SK-N-SH treated with all-trans-retinoic acid at 6 μM for 48 hours (cell line): ENCODE results near the gene SMIM7.

ENCODE experiments used
- ATAC-seq: fragments of 200-7000 bp; cut with Tn5 transposase; 3 replicates; pipeline ENCODE4 v1.9.1; 2020; ENCODE audit warnings: mild to moderate bottlenecking, moderate library complexity
- ARNTL ChIP-seq: fragments of 450-650 bp; formaldehyde crosslinking; IDR thresholded peaks from 2 replicates; pipeline ENCODE4 v1.5.0; 2020; ENCODE audit warnings: low read depth, mild to moderate bottlenecking, moderate library complexity, borderline replicate concordance
- CREB5 ChIP-seq: fragments of 250-450 bp; sonication (Bioruptor Pico); IDR thresholded peaks from 2 replicates; pipeline ENCODE4 v1.5.1; 2020; ENCODE audit warnings: low read depth, mild to moderate bottlenecking, moderate library complexity
- CSDC2 ChIP-seq: fragments of 250-450 bp; sonication (Bioruptor Pico); IDR thresholded peaks from 2 replicates; pipeline ENCODE4 v1.5.0; 2020; ENCODE audit warnings: mild to moderate bottlenecking, moderate library complexity
- ESRRG ChIP-seq: fragments of 250-450 bp; sonication (Bioruptor Pico); IDR thresholded peaks from 2 replicates; pipeline ENCODE4 v1.6.1; 2021; ENCODE audit warnings: mild to moderate bottlenecking
- GLIS3 ChIP-seq: fragments of 250-450 bp; sonication (Bioruptor Pico); IDR thresholded peaks from 2 replicates; pipeline ENCODE4 v1.5.0; 2020; ENCODE audit warnings: mild to moderate bottlenecking, moderate library complexity
- ISL1 ChIP-seq: fragments of 250-450 bp; sonication (Bioruptor Pico); IDR thresholded peaks from 2 replicates; pipeline ENCODE4 v2.1.2; 2022; ENCODE audit warnings: mild to moderate bottlenecking, moderate library complexity
- OSR1 ChIP-seq: fragments of 250-450 bp; sonication (Bioruptor Pico); IDR thresholded peaks from 2 replicates; pipeline ENCODE4 v1.8.0; 2022; ENCODE audit warnings: moderate library complexity, mild to moderate bottlenecking, inconsistent platforms
- PPARA ChIP-seq: fragments of 250-450 bp; sonication (Bioruptor Pico); IDR thresholded peaks from 2 replicates; pipeline ENCODE4 v1.5.0; 2020; ENCODE audit warnings: mild to moderate bottlenecking, borderline replicate concordance
- RARB ChIP-seq: fragments of 250-450 bp; sonication (Bioruptor Pico); IDR thresholded peaks from 2 replicates; pipeline ENCODE4 v1.8.0; 2021; ENCODE audit warnings: mild to moderate bottlenecking, moderate library complexity
- SNAI2 ChIP-seq: fragments of 250-450 bp; sonication (Bioruptor Pico); IDR thresholded peaks from 2 replicates; pipeline ENCODE4 v1.5.0; 2020; ENCODE audit warnings: mild to moderate bottlenecking, moderate library complexity
- TOX ChIP-seq: fragments of 250-450 bp; sonication (Bioruptor Pico); IDR thresholded peaks from 2 replicates; pipeline ENCODE4 v1.8.0; 2021; ENCODE audit warnings: mild to moderate bottlenecking, moderate library complexity, borderline replicate concordance
- ZC3H10 ChIP-seq: fragments of 250-450 bp; sonication (Bioruptor Pico); IDR thresholded peaks from 2 replicates; pipeline ENCODE4 v1.5.1; 2021; ENCODE audit warnings: mild to moderate bottlenecking, moderate library complexity
- ZFP3 ChIP-seq: fragments of 250-450 bp; sonication (Bioruptor Pico); IDR thresholded peaks from 2 replicates; pipeline ENCODE4 v1.5.0; 2020; ENCODE audit warnings: mild to moderate bottlenecking, moderate library complexity
- ZFP30 ChIP-seq: fragments of 450-650 bp; formaldehyde crosslinking; IDR thresholded peaks from 2 replicates; pipeline ENCODE4 v1.5.0; 2022; ENCODE audit warnings: mild to moderate bottlenecking, moderate library complexity
- ZNF565 ChIP-seq: fragments of 450-650 bp; formaldehyde crosslinking; conservative IDR thresholded peaks from 2 replicates; pipeline ENCODE4 v1.5.0; 2020; ENCODE audit warnings: low read depth, mild to moderate bottlenecking, moderate library complexity
- ZNF70 ChIP-seq: fragments of 450-650 bp; formaldehyde crosslinking; IDR thresholded peaks from 2 replicates; pipeline ENCODE4 v1.5.0; 2020; ENCODE audit warnings: mild to moderate bottlenecking, moderate library complexity
- ZNF8 ChIP-seq: fragments of 450-650 bp; formaldehyde crosslinking; IDR thresholded peaks from 2 replicates; pipeline ENCODE4 v1.5.0; 2020; ENCODE audit warnings: mild to moderate bottlenecking, moderate library complexity
- TF ChIP-seq, protein P1 (sequence below): fragments of 250-450 bp; sonication (Bioruptor Pico); IDR thresholded peaks from 2 replicates; pipeline ENCODE4 v1.5.0; 2020; ENCODE audit warnings: mild to moderate bottlenecking, moderate library complexity
- TF ChIP-seq, protein P2 (sequence below): fragments of 250-450 bp; sonication (Bioruptor Pico); IDR thresholded peaks from 2 replicates; pipeline ENCODE4 v1.5.1; 2021; ENCODE audit warnings: mild to moderate bottlenecking, moderate library complexity

SMIM7 gene

DNA sequence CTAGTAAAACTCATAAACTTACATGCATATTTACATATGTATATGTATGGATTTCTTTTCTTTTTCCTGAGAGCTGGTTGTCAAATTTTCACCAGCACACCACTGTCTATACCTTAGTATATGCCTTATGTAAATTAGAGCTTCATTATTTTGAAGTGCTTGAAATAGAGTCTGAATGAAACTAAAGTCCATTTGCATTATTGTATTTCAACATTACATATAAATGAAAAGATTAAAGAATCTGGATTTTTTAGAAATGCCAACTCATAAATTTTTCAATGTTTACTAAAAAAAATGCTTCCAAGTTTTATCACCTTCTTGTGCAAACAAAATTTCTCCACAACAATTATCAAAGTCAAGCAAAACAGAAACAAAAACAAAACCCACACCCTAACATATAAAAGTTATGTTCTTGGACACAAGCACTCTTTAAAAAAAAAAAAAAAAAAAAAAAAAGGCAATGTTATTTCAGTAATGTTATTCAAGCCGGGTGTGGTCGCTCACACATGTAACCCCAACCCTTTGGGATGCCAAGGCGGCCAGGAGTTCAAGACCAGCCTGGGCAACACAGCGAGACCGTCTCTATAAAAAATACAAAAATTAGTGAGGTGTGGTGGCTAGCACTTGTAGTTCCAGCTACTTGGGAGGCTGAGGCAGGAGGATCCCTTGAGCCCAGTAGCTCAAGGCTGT is 50.3 kb downstream of the SMIM7 start:
- TF ChIP-seq CREB5 (no peak), ZFP3 (CRISPR knock-in tag) (no peak), ZNF70 (CRISPR knock-in tag) (no peak), ARNTL (CRISPR knock-in tag) (no peak), ZNF8 (CRISPR knock-in tag) (no peak), ZC3H10 (CRISPR knock-in tag) (no peak), CSDC2 (CRISPR knock-in tag) (no peak), OSR1 (no peak), SNAI2 (CRISPR knock-in tag) (no peak), RARB (no peak), ISL1 (CRISPR knock-in tag) (no peak), ESRRG (CRISPR knock-in tag) (no peak)
- TF ChIP-seq, protein P1, sequence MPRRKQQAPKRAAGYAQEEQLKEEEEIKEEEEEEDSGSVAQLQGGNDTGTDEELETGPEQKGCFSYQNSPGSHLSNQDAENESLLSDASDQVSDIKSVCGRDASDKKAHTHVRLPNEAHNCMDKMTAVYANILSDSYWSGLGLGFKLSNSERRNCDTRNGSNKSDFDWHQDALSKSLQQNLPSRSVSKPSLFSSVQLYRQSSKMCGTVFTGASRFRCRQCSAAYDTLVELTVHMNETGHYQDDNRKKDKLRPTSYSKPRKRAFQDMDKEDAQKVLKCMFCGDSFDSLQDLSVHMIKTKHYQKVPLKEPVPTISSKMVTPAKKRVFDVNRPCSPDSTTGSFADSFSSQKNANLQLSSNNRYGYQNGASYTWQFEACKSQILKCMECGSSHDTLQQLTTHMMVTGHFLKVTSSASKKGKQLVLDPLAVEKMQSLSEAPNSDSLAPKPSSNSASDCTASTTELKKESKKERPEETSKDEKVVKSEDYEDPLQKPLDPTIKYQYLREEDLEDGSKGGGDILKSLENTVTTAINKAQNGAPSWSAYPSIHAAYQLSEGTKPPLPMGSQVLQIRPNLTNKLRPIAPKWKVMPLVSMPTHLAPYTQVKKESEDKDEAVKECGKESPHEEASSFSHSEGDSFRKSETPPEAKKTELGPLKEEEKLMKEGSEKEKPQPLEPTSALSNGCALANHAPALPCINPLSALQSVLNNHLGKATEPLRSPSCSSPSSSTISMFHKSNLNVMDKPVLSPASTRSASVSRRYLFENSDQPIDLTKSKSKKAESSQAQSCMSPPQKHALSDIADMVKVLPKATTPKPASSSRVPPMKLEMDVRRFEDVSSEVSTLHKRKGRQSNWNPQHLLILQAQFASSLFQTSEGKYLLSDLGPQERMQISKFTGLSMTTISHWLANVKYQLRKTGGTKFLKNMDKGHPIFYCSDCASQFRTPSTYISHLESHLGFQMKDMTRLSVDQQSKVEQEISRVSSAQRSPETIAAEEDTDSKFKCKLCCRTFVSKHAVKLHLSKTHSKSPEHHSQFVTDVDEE (CRISPR knock-in tag), result no peak
- TF ChIP-seq, protein P2, sequence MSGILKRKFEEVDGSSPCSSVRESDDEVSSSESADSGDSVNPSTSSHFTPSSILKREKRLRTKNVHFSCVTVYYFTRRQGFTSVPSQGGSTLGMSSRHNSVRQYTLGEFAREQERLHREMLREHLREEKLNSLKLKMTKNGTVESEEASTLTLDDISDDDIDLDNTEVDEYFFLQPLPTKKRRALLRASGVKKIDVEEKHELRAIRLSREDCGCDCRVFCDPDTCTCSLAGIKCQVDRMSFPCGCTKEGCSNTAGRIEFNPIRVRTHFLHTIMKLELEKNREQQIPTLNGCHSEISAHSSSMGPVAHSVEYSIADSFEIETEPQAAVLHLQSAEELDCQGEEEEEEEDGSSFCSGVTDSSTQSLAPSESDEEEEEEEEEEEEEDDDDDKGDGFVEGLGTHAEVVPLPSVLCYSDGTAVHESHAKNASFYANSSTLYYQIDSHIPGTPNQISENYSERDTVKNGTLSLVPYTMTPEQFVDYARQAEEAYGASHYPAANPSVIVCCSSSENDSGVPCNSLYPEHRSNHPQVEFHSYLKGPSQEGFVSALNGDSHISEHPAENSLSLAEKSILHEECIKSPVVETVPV (CRISPR knock-in tag), result no peak
- no peak for ATAC-seq

DNA sequence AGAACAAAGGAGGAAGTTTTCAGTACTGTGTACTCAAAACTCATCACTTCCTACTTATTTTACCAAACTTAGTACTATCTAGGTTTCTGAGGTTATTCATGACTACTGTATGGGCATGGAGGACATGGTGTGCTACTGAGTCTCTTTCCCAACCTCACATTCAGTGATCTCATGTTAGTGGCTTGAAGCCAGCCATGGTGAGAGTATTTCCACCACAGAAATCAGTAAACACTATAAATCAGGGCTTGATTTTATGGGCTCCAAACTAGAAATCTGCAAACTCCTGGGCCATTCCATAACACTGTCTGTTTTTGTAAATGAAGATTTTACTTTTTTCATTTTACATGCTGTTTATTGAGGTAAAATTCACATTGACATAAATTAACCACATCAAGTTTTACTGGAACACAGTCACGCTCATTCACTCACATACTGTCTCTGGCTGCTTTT is 51.6 kb downstream of the SMIM7 start:
- no peak for ATAC-seq
- TF ChIP-seq ESRRG (CRISPR knock-in tag) (no peak), CREB5 (no peak), ZFP3 (CRISPR knock-in tag) (no peak), RARB (no peak), ZFP30 (CRISPR knock-in tag) (no peak), ZNF8 (CRISPR knock-in tag) (no peak)

DNA sequence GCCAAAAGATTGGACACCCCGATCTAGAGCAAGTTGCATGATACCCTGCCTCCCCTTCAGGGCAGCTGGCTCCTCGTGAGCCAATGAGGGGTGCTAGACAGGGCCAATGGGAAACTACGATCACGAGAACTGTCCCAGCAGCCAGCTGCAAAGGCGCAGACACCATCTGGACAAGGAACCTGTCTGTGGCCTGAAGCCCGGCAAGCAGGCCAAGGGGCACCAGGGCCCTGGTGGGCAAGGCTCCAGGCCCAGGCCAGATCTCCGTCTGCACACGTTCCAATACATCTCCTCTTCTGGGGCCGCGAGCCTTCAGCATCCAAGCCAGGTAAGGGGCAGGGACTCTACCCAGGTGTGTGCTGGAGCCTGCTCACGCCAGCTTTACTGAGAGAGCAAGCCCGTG is 52.1 kb downstream of the SMIM7 start:
- no peak for ATAC-seq
- no peak for TF ChIP-seq ZC3H10 (CRISPR knock-in tag)
- no peak for TF ChIP-seq SNAI2 (CRISPR knock-in tag)
- TF ChIP-seq, protein P1 (CRISPR knock-in tag), result no peak
- no peak for TF ChIP-seq ARNTL (CRISPR knock-in tag)
- no peak for TF ChIP-seq GLIS3
- no peak for TF ChIP-seq PPARA (CRISPR knock-in tag)
- no peak for TF ChIP-seq CREB5
- TF ChIP-seq TOX (CRISPR knock-in tag), result no peak
- no peak for TF ChIP-seq ZNF70 (CRISPR knock-in tag)
- no peak for TF ChIP-seq ZNF565 (CRISPR knock-in tag)
- TF ChIP-seq, all 23 proteins: peak for 0
